HepG2 (cell line): ENCODE measurements around the gene DYNC2I2. TPM values are rescaled to one million over a fixed set of nuclear protein-coding genes. Genes with fewer than 3 reads are reported as not detected.
A peak's percentile ranks its signal among the peaks of the same experiment; 100 is the strongest.

Experiments used
- ATAC-seq: fragments of 200-7000 bp; cut with Tn5 transposase; 3 replicates; pipeline ENCODE4 v1.9.1; 2020; ENCODE audit warnings: mild to moderate bottlenecking, moderate library complexity
- BruUV-seq: library from RNA; stranded (reverse); fragments of 400-500 nt; replicated peaks from 2 replicates; lab custom pipeline; 2021; lab: Mats Ljungman, UMichigan
- CTCF ChIA-PET: fragments of 300-600 bp; formaldehyde crosslinking; extraction: SDS; loops from one replicate; lab custom pipeline; 2021; ENCODE audit warnings: low total read pairs, inconsistent platforms, low intra/inter-chr PET ratio; lab: Yijun Ruan, JAX
- POLR2A ChIA-PET: fragments of 350-600 bp; sonication (Branson Sonifier 250); formaldehyde crosslinking; loops from one replicate; lab custom pipeline; 2020; ENCODE audit warnings: antibody characterized with exemption, inconsistent platforms; lab: Yijun Ruan, JAX
- DNase-seq: peaks from one replicate; pipeline ENCODE4 v3.0.0-alpha.2; 2015; ENCODE audit warnings: low spot score
- FAIRE-seq: peaks from 3 replicates; lab custom pipeline; 2011; peaks lifted over from hg19 to GRCh38; lab: Jason Lieb, UNC
- H2AFZ ChIP-seq: one replicate; pipeline ENCODE4 v1.6.1; 2011; ENCODE audit warnings: low read length, inconsistent platforms
- H3K27ac ChIP-seq: fragments of 300-600 bp; 3 replicates; pipeline ENCODE4 v1.8.0; 2011; ENCODE audit warnings: mixed run types, mild to moderate bottlenecking, mixed read lengths, low read length, inconsistent platforms; ENCODE audit not compliant: insufficient read depth; ENCODE audit errors: extremely low read length
- H3K27me3 ChIP-seq, 2 experiments: fragments of 200-600 bp in 1 of 2; 2 replicates in 1 of 2; 3 replicates in 1 of 2; pipeline versions ENCODE4 v1.6.0 to v1.8.0; 2011; ENCODE audit warnings: low read length in 2 of 2, mild to moderate bottlenecking in 2 of 2, moderate library complexity in 2 of 2, inconsistent platforms in 1 of 2; ENCODE audit not compliant: insufficient read depth in 2 of 2, control insufficient read depth in 1 of 2
- H3K36me3 ChIP-seq, 2 experiments: fragments of 200-600 bp in 1 of 2; replicated peaks in 1 of 2; 2 replicates in 1 of 2; 3 replicates in 1 of 2; pipeline versions ENCODE4 v1.5.1 to v1.8.0; 2011; ENCODE audit warnings: low read length in 2 of 2, inconsistent platforms in 1 of 2; ENCODE audit not compliant: insufficient read depth in 2 of 2, control insufficient read depth in 1 of 2
- H3K4me1 ChIP-seq: 2 replicates; pipeline ENCODE4 v1.5.1; 2012; ENCODE audit warnings: low read length, inconsistent platforms; ENCODE audit not compliant: insufficient read depth
- H3K4me2 ChIP-seq: 2 replicates; pipeline ENCODE4 v1.6.0; 2011; ENCODE audit warnings: low read depth, low read length, inconsistent platforms
- H3K4me3 ChIP-seq, 3 experiments: fragments of 200-600 bp in 1 of 3; sonication (generic), shearing (Covaris generic) in 1 of 3; replicated peaks in 1 of 3; 2 replicates each; pipeline ENCODE4 v1.5.1; 2011 to 2016; ENCODE audit warnings: low read length in 3 of 3, inconsistent platforms in 2 of 3, low read depth in 2 of 3, mild to moderate bottlenecking in 2 of 3, control low read depth in 1 of 3, mixed read lengths in 1 of 3; ENCODE audit not compliant: insufficient read depth in 1 of 3
- H3K79me2 ChIP-seq: one replicate; pipeline ENCODE4 v1.6.1; 2011; ENCODE audit warnings: low read length, inconsistent platforms; ENCODE audit not compliant: insufficient read depth
- H3K9ac ChIP-seq: 2 replicates; pipeline ENCODE4 v1.6.0; 2011; ENCODE audit warnings: mild to moderate bottlenecking, low read depth, low read length, inconsistent platforms; ENCODE audit not compliant: insufficient read depth
- H3K9me3 ChIP-seq: 2 replicates; pipeline ENCODE4 v1.5.1; 2012; ENCODE audit warnings: mild to moderate bottlenecking, low read length
- H4K20me1 ChIP-seq: 2 replicates; pipeline ENCODE4 v1.6.0; 2011; ENCODE audit warnings: inconsistent platforms, mild to moderate bottlenecking, low read length, moderate library complexity; ENCODE audit not compliant: insufficient read depth
- AKAP8 ChIP-seq: sonication (generic); formaldehyde crosslinking; IDR thresholded peaks from 2 replicates; pipeline ENCODE4 v1.5.1; 2020; ENCODE audit warnings: mild to moderate bottlenecking, missing genetic modification reagents
- HDAC2 ChIP-seq: sonication (generic); formaldehyde crosslinking; IDR thresholded peaks from 2 replicates; pipeline ENCODE4 v1.4.0; 2020; ENCODE audit warnings: missing genetic modification reagents
- HNF4A ChIP-seq: sonication (generic); formaldehyde crosslinking; IDR thresholded peaks from 2 replicates; pipeline ENCODE4 v1.4.0; 2020; ENCODE audit warnings: missing genetic modification reagents
- IRF2 ChIP-seq: IDR thresholded peaks from 2 replicates; pipeline ENCODE4 v1.6.1; 2018; ENCODE audit warnings: missing genetic modification reagents, missing compliant biosample characterization
- MBD4 ChIP-seq: IDR thresholded peaks from 2 replicates; pipeline ENCODE4 v1.6.1; 2012; ENCODE audit warnings: low read length, inconsistent platforms, borderline replicate concordance
- SMAD3 ChIP-seq: sonication (generic); formaldehyde crosslinking; IDR thresholded peaks from 2 replicates; pipeline ENCODE4 v1.4.0; 2020; ENCODE audit warnings: missing genetic modification reagents
- SRSF4 ChIP-seq: fragments of 200-400 bp; formaldehyde crosslinking; IDR thresholded peaks from one replicate; pipeline ENCODE4 v1.6.1; 2018; ENCODE audit warnings: mild to moderate bottlenecking, low read depth, low read length, moderate library complexity; ENCODE audit not compliant: poor library complexity, severe bottlenecking
- UBTF ChIP-seq: sonication (generic); formaldehyde crosslinking; IDR thresholded peaks from 2 replicates; pipeline ENCODE4 v1.4.0; 2020; ENCODE audit warnings: mild to moderate bottlenecking, missing genetic modification reagents
- ZBTB38 ChIP-seq: sonication (generic); formaldehyde crosslinking; IDR thresholded peaks from 2 replicates; pipeline ENCODE4 v1.5.1; 2020; ENCODE audit warnings: mild to moderate bottlenecking, missing genetic modification reagents
- ZBTB4 ChIP-seq: sonication (generic); formaldehyde crosslinking; IDR thresholded peaks from 2 replicates; pipeline ENCODE4 v1.4.0; 2020; ENCODE audit warnings: missing genetic modification reagents, mild to moderate bottlenecking, borderline replicate concordance
- ZNF24 ChIP-seq: fragments of 450-650 bp; IDR thresholded peaks from 2 replicates; pipeline ENCODE4 v1.6.1; 2017; ENCODE audit warnings: antibody characterized with exemption, mild to moderate bottlenecking
- ZNF317 ChIP-seq: sonication (generic); formaldehyde crosslinking; IDR thresholded peaks from 2 replicates; pipeline ENCODE4 v1.5.0; 2020; ENCODE audit warnings: mild to moderate bottlenecking, missing genetic modification reagents
- ZNF850 ChIP-seq: sonication (generic); formaldehyde crosslinking; conservative IDR thresholded peaks from 2 replicates; pipeline ENCODE4 v1.9.0; 2021; ENCODE audit warnings: mild to moderate bottlenecking, missing genetic modification reagents
- WGBS: methylation state at CpG from one replicate; pipeline ENCODE4 v1.1.6; 2017; ENCODE audit warnings: low lambda C conversion rate; 5-methylcytosine and 5-hydroxymethylcytosine counted together
- in situ Hi-C: cut with HindIII; loops from 2 replicates; pipeline ENCODE4 v1.10.0; 2017; ENCODE audit warnings: low pct_unique_long_range_greater_than_20kb; ENCODE audit not compliant: extremely low pct_ligation_motif_present
- intact Hi-C: fragments of 100-400 bp; cut with micrococcal nuclease; formaldehyde crosslinking; loops from one replicate; pipeline ENCODE4 v1.10.0; 2022; ENCODE audit not compliant: unreplicated experiment
- polyA plus RNA-seq, 8 experiments: library from polyadenylated mRNA; depleted of rRNA in 3 of 8; stranded (reverse) in 7 of 8; unstranded in 1 of 8; fragments of >200 nt; fragmentation: Illumina TruSeq in 4 of 8; extraction: Trizol in 4 of 8; gene quantifications; 2 replicates each; pipeline versions ENCODE4 v1.2.1 to v1.2.3, GENCODE V29; 2011 to 2016; ENCODE audit warnings: low read depth in 4 of 8, missing spikeins in 1 of 8, mixed read lengths in 1 of 8; ENCODE audit not compliant: insufficient read depth in 1 of 8
- total RNA-seq, 5 experiments: library from RNA; depleted of rRNA; stranded (reverse); fragments of >200 nt; fragmentation: Illumina TruSeq; extraction: Trizol; gene quantifications; 2 replicates each; pipeline ENCODE4 v1.2.3, GENCODE V29; 2016; ENCODE audit warnings: low read depth in 1 of 5
- TF ChIP-seq, protein P1 (sequence below): sonication (generic); formaldehyde crosslinking; IDR thresholded peaks from 2 replicates; pipeline ENCODE4 v1.5.1; 2020; ENCODE audit warnings: mild to moderate bottlenecking, missing genetic modification reagents, moderate library complexity

DYNC2I2 gene
- total and polyA plus RNA-seq, 2 of the 13 experiments (the other 11 are each of a cell fraction or from before 2014, with no cell fraction given) = 13.7 to 40.2 TPM

GRCh38 chr9:128703616-128704355 lies 47.1 kb upstream of the DYNC2I2 start:
- TSS peak; percentile 46 for BruUV-seq
- peak overlapping the region; percentile 78 for H3K9ac ChIP-seq
- no peaks in the 10 kb centered on the region for H3K9me3 ChIP-seq
- H3K27ac ChIP-seq = peak overlapping the region; percentile 85
- FAIRE-seq (no peak), DNase-seq (no peak), ATAC-seq (no peak)
- peaks cover 8% of the 10 kb centered on the region for H3K79me2 ChIP-seq
- H3K4me2 ChIP-seq = peak overlapping the region; percentile 92
- H3K4me1 ChIP-seq = peaks cover 9% of the 10 kb centered on the region
- in situ Hi-C loops = no loop called here
- intact Hi-C loops = loop anchor here (5.0 kb wide), 1 partner anchor 66 kb away; no protein-coding TSS in a partner anchor
- 85% methylated on average over 27 of the region's 31 CpGs for WGBS
- H4K20me1 ChIP-seq = no peaks in the 10 kb centered on the region
- ChIA-PET POLR2A (interaction anchor here (1.0 kb wide), 1 partner anchor 20 kb away, joined by 4 read pairs; no protein-coding TSS in a partner anchor), CTCF (interaction anchor here (2.6 kb wide), 1 partner anchor 29 kb away, joined by 17 read pairs; no protein-coding TSS in a partner anchor)
- peak overlapping the region; percentile 89 to 97 (median 92); a peak in 5 of 6 replicates for H3K4me3 ChIP-seq
- no peak overlapping the region for H2AFZ ChIP-seq
- peaks cover 4 to 12% of the 10 kb centered on the region in 2 experiments; a peak in 4 of 5 replicates for H3K36me3 ChIP-seq
- no peaks in the 10 kb centered on the region for H3K27me3 ChIP-seq
- TF ChIP-seq MBD4 = no peak
- no peak for TF ChIP-seq ZNF317 (CRISPR knock-in tag)
- no peak for TF ChIP-seq ZNF24
- no peak for TF ChIP-seq UBTF (CRISPR knock-in tag)
- no peak for TF ChIP-seq ZBTB4 (CRISPR knock-in tag)
- TF ChIP-seq SMAD3 (CRISPR knock-in tag) = no peak
- TF ChIP-seq, protein P1, sequence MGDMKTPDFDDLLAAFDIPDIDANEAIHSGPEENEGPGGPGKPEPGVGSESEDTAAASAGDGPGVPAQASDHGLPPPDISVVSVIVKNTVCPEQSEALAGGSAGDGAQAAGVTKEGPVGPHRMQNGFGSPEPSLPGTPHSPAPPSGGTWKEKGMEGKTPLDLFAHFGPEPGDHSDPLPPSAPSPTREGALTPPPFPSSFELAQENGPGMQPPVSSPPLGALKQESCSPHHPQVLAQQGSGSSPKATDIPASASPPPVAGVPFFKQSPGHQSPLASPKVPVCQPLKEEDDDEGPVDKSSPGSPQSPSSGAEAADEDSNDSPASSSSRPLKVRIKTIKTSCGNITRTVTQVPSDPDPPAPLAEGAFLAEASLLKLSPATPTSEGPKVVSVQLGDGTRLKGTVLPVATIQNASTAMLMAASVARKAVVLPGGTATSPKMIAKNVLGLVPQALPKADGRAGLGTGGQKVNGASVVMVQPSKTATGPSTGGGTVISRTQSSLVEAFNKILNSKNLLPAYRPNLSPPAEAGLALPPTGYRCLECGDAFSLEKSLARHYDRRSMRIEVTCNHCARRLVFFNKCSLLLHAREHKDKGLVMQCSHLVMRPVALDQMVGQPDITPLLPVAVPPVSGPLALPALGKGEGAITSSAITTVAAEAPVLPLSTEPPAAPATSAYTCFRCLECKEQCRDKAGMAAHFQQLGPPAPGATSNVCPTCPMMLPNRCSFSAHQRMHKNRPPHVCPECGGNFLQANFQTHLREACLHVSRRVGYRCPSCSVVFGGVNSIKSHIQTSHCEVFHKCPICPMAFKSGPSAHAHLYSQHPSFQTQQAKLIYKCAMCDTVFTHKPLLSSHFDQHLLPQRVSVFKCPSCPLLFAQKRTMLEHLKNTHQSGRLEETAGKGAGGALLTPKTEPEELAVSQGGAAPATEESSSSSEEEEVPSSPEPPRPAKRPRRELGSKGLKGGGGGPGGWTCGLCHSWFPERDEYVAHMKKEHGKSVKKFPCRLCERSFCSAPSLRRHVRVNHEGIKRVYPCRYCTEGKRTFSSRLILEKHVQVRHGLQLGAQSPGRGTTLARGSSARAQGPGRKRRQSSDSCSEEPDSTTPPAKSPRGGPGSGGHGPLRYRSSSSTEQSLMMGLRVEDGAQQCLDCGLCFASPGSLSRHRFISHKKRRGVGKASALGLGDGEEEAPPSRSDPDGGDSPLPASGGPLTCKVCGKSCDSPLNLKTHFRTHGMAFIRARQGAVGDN = 0 out of 2 replicates have a peak, but pooled peaks have one; percentile 1
- TF ChIP-seq ZNF850 = no peak
- TF ChIP-seq HNF4A (CRISPR knock-in tag) = no peak
- TF ChIP-seq HDAC2 (CRISPR knock-in tag) = no peak
- peak; percentile 52; the same call in 1 of the 2 replicates for TF ChIP-seq ZBTB38 (CRISPR knock-in tag)
- no peak for TF ChIP-seq SRSF4
- no peak for TF ChIP-seq AKAP8 (CRISPR knock-in tag)
- no peak for TF ChIP-seq IRF2 (CRISPR knock-in tag)
